NCI-H2227 (cell line): Measurements from ENCODE around the gene DNAI7.
A peak's percentile ranks its signal among the peaks of the same experiment; 100 is the strongest.

ENCODE experiments used
- DNase-seq: peaks from one replicate; lab custom pipeline; 2025; ENCODE audit not compliant: unreplicated experiment; lab: John Stamatoyannopoulos, UW

DNAI7 gene

GRCh38 chr12:25186038-25186787 lies 8.7 kb downstream of the DNAI7 start:
- no peak for DNase-seq

- no peak for DNase-seq
Measured at GRCh38 chr12:25184132-25184531, 10.8 kb downstream of the DNAI7 start.

GRCh38 chr12:25182765-25183164 lies 12.2 kb downstream of the DNAI7 start:
- no peak for DNase-seq

- DNase-seq = no peak
Measured at GRCh38 chr12:25162866-25163265, 32.1 kb downstream of the DNAI7 start.

GRCh38 chr12:25156061-25156460 lies 38.9 kb downstream of the DNAI7 start:
- no peak for DNase-seq

GRCh38 chr12:25155022-25155576 lies 39.9 kb downstream of the DNAI7 start:
- peak; percentile 1 for DNase-seq

DNA sequence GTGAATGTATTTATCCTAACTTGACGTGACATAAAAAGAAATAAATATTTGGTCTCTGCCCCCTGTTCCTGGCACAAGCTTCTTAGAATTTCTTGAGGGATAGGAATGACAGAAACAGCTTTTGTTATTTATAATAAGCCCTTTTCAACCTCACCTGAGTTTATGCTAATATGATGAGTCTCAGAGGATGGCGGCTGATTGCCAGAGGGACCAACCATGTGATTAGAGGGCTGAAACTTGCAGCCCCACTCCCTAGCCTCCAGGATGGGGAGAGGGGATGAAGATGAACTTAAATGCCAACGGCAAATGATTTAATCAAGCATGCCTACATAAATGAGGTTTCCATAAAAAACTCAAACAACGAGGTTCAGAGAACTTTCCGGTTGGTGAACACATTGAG lies 42.9 kb downstream of the DNAI7 start:
- DNase-seq = no peak

DNA sequence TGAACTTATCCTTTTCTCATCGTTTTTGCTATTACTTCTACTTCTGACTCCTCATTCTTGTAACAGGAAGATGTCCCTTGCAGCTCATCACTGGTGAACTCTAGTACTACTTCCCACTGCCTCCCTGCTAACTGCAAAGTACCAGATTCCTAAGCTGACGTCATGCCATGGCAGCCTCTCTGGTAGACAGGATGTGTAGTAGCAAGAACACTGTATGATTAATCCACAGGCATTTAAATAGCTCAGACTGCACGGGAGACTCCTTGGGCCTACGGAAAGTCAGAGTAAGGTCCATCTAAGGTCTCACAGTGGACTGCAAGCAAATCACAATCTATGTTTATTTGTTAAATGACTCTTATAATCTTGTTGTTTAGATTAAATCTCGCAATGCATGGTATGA lies 43.5 kb downstream of the DNAI7 start:
- DNase-seq = no peak

GRCh38 chr12:25146686-25147085 lies 48.3 kb downstream of the DNAI7 start:
- no peak for DNase-seq

- DNase-seq = no peak
Measured at GRCh38 chr12:25135531-25136154, 59.3 kb downstream of the DNAI7 start.

- DNase-seq = no peak
Measured at GRCh38 chr12:25131270-25131669, 63.7 kb downstream of the DNAI7 start.

DNA sequence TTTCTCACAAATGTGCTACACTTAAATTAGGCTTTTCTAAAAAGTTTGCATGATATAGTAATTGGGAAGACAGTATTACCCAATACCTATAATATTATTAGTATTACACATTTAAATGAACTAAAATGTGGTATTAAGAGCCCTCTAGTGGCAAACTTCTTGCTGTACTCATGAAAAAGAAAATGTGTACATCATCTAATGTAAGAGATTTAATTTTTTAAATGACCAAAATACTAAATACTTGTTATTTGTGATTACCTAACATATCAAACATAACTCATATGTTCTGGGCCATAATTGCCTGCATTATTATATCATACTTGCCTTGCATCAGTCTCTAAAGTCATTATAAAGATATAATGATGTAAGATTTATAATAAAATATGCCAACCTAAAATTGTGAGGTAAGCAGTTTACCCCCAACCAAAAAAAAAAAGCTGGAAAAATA lies 64.2 kb downstream of the DNAI7 start:
- DNase-seq = peak; percentile 23

GRCh38 chr12:25126746-25127145 lies 68.2 kb downstream of the DNAI7 start:
- no peak for DNase-seq

- no peak for DNase-seq
Measured at GRCh38 chr12:25126101-25126500, 68.9 kb downstream of the DNAI7 start.

GRCh38 chr12:25124493-25124892 lies 70.5 kb downstream of the DNAI7 start:
- DNase-seq = no peak

- DNase-seq = no peak
Measured at GRCh38 chr12:25123126-25123525, 71.8 kb downstream of the DNAI7 start.

DNA sequence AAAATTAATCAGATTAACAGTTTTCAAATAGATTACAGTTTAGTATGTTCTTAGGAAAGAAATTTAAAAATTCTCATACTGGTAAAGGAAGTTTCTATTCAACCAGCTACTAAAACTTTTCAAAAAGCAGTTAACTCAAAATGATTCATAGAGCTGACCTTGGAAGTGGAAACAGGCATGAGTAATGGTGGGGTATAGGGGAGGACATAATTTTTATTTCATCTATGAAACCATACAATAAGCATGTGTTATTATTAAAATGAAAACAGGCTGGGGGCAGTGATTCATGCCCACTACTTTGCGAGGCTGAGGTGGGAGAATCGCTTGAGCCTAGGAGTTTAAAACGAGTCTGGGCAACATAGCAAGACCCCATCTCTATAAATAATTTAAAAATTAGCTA lies 73.0 kb downstream of the DNAI7 start:
- no peak for DNase-seq

DNA sequence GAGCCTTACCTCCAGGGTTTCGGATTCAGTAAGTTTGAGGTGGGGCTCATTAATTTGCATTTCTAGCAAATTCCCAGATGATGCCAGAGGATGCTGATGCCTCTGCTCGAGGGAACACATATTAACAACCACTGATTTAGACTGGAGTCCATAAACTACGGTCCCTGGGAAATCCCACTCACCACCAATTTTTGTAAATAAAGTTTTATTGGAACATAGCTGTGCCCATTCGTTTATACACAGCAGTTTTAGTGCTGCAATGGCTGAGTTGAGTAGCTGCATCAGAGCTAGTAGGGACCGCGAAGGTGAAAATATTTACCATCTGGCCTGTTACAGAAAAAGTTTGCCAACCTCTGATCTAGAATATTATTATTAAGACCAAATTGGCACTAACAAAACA lies 73.8 kb downstream of the DNAI7 start:
- DNase-seq = no peak

GRCh38 chr12:25119020-25119419 lies 75.9 kb downstream of the DNAI7 start:
- no peak for DNase-seq

- DNase-seq = no peak
Measured at GRCh38 chr12:25115677-25116076, 79.3 kb downstream of the DNAI7 start.

DNA sequence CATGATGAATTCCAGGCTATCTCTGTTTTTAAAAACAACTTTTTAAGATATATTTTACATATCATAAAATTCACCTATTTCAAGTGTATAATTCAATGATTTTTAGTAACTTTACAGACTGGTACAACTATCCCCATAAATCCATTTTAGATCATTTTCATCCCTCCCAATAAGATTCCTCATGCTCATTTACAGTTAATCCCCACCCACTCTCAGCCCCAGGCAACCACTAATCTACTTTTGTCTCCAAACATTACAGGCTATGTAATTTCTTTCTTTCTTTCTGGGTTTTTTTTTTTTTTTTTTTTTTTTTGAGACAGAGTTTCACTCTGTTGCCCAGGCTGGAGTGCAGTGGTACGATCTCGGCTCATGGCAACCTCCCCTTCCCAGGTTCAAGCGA lies 81.3 kb downstream of the DNAI7 start:
- DNase-seq = no peak

GRCh38 chr12:25110260-25110659 lies 84.7 kb downstream of the DNAI7 start:
- no peak for DNase-seq
